ENCODE data around the gene ZNF740. TPM values are rescaled to one million over a fixed set of nuclear protein-coding genes. Genes with fewer than 3 reads are reported as not detected.
A peak's percentile ranks its signal among the peaks of the same experiment; 100 is the strongest.

ZNF740 gene
- total RNA-seq, 2 experiments from 2014 or later: 24.4 to 24.7 TPM

GRCh38 chr12:53225635-53226424 is 45.3 kb downstream of the ZNF740 start:
- POLR2A ChIA-PET: no interaction called here
- Mint-ChIP-seq H3K4me1 (ENCODE audit: low read depth) (peaks cover 80% of the 10 kb centered on the region), H3K27ac (peak overlapping the region; percentile 82), H3K36me3 (ENCODE audit: low read depth) (no peaks in the 10 kb centered on the region), H3K9me3 (no peaks in the 10 kb centered on the region), H3K4me3 (peak overlapping the region; percentile 77), H3K27me3 (no peaks in the 10 kb centered on the region)
- TF ChIP-seq CTCF (IDR thresholded peaks at IDR 0.05): no peak
- H3K9me3 ChIP-seq (ENCODE audit: control insufficient read depth in 1 of 2, insufficient read depth in 1 of 2, low read length in 2 of 2): no peaks in the 10 kb centered on the region
- CTCF ChIA-PET: interaction anchor here (1.3 kb wide), 2 partner anchors 12 to 28 kb away, joined by 3 to 4 read pairs; no protein-coding TSS in a partner anchor
- peaks cover 11% of the 10 kb centered on the region for H3K36me3 ChIP-seq (ENCODE audit: insufficient read depth, low read length)
- DNase-seq: no peak
- no peak for ATAC-seq (ENCODE audit: poor library complexity)
- peaks cover 86% of the 10 kb centered on the region for H3K4me1 ChIP-seq (ENCODE audit: insufficient read depth, low read length)
- intact Hi-C loops (cut with DNase I, micrococcal nuclease): no loop called here
- H3K4me3 ChIP-seq (ENCODE audit: low read length): no peak overlapping the region
- H3K27ac ChIP-seq (ENCODE audit: low read depth in 1 of 2, low read length in 2 of 2): no peak overlapping the region
- no peaks in the 10 kb centered on the region for H3K27me3 ChIP-seq (ENCODE audit: control insufficient read depth in 1 of 2, insufficient read depth in 2 of 2, low read length in 2 of 2)

GRCh38 chr12:53226815-53227214 is 46.3 kb downstream of the ZNF740 start:
- intact Hi-C loops (cut with DNase I, micrococcal nuclease): no loop called here
- Mint-ChIP-seq H3K4me1 (ENCODE audit: low read depth) (peaks cover 80% of the 10 kb centered on the region), H3K27ac (peak overlapping the region; percentile 55), H3K4me3 (peak overlapping the region; percentile 21), H3K36me3 (ENCODE audit: low read depth) (no peaks in the 10 kb centered on the region), H3K27me3 (no peaks in the 10 kb centered on the region), H3K9me3 (no peaks in the 10 kb centered on the region)
- H3K36me3 ChIP-seq (ENCODE audit: insufficient read depth, low read length): peaks cover 11% of the 10 kb centered on the region
- no peak for DNase-seq
- CTCF ChIA-PET: no interaction called here
- no peak overlapping the region for H3K27ac ChIP-seq (ENCODE audit: low read depth in 1 of 2, low read length in 2 of 2)
- TF ChIP-seq CTCF (IDR thresholded peaks at IDR 0.05): no peak
- POLR2A ChIA-PET: no interaction called here
- no peak for ATAC-seq (ENCODE audit: poor library complexity)
- no peak overlapping the region for H3K4me3 ChIP-seq (ENCODE audit: low read length)
- no peaks in the 10 kb centered on the region for H3K27me3 ChIP-seq (ENCODE audit: control insufficient read depth in 1 of 2, insufficient read depth in 2 of 2, low read length in 2 of 2)
- H3K9me3 ChIP-seq (ENCODE audit: control insufficient read depth in 1 of 2, insufficient read depth in 1 of 2, low read length in 2 of 2): no peaks in the 10 kb centered on the region
- H3K4me1 ChIP-seq (ENCODE audit: insufficient read depth, low read length): peaks cover 91% of the 10 kb centered on the region

GRCh38 chr12:53227341-53227740 is 46.8 kb downstream of the ZNF740 start:
- no peak for TF ChIP-seq CTCF (IDR thresholded peaks at IDR 0.05)
- H3K4me1 Mint-ChIP-seq (ENCODE audit: low read depth): peaks cover 77% of the 10 kb centered on the region
- peak overlapping the region; percentile 21 for H3K4me3 Mint-ChIP-seq
- no peak for ATAC-seq (ENCODE audit: poor library complexity)
- H3K4me1 ChIP-seq (ENCODE audit: insufficient read depth, low read length): peaks cover 87% of the 10 kb centered on the region
- H3K27ac Mint-ChIP-seq: peak overlapping the region; percentile 62
- no peaks in the 10 kb centered on the region for H3K27me3 Mint-ChIP-seq
- H3K9me3 Mint-ChIP-seq: no peaks in the 10 kb centered on the region
- no peak overlapping the region for H3K27ac ChIP-seq (ENCODE audit: low read depth in 1 of 2, low read length in 2 of 2)
- H3K36me3 Mint-ChIP-seq (ENCODE audit: low read depth): no peaks in the 10 kb centered on the region
- ChIA-PET POLR2A (no interaction called here), CTCF (no interaction called here)
- H3K27me3 ChIP-seq (ENCODE audit: control insufficient read depth in 1 of 2, insufficient read depth in 2 of 2, low read length in 2 of 2): no peaks in the 10 kb centered on the region
- DNase-seq: no peak
- H3K4me3 ChIP-seq (ENCODE audit: low read length): no peak overlapping the region
- intact Hi-C loops (cut with DNase I, micrococcal nuclease): no loop called here
- H3K9me3 ChIP-seq (ENCODE audit: control insufficient read depth in 1 of 2, insufficient read depth in 1 of 2, low read length in 2 of 2): no peaks in the 10 kb centered on the region
- H3K36me3 ChIP-seq (ENCODE audit: insufficient read depth, low read length): peaks cover 11% of the 10 kb centered on the region
